Measurements from ENCODE around the gene EPDR1.

Gene EPDR1

GRCh38 chr7:37920305-37920848 lies at the start of gene EPDR1:
Gene EPDR1 (plus strand): TSS chr7:37920640. CDS start chr7:37920940, 300 bp downstream.
- DNase-seq (ENCODE audit: extremely low read depth, low read depth): no peak
- TF ChIP-seq, protein P1, sequence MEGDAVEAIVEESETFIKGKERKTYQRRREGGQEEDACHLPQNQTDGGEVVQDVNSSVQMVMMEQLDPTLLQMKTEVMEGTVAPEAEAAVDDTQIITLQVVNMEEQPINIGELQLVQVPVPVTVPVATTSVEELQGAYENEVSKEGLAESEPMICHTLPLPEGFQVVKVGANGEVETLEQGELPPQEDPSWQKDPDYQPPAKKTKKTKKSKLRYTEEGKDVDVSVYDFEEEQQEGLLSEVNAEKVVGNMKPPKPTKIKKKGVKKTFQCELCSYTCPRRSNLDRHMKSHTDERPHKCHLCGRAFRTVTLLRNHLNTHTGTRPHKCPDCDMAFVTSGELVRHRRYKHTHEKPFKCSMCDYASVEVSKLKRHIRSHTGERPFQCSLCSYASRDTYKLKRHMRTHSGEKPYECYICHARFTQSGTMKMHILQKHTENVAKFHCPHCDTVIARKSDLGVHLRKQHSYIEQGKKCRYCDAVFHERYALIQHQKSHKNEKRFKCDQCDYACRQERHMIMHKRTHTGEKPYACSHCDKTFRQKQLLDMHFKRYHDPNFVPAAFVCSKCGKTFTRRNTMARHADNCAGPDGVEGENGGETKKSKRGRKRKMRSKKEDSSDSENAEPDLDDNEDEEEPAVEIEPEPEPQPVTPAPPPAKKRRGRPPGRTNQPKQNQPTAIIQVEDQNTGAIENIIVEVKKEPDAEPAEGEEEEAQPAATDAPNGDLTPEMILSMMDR (IDR thresholded peaks at IDR 0.05; ENCODE audit: low read depth, low read length): peak; percentile 8; the same call in 1 of the 2 replicates

GRCh38 chr7:37882086-37882485 lies 38.4 kb upstream of the EPDR1 start:
- TF ChIP-seq, protein P1 (IDR thresholded peaks at IDR 0.05; ENCODE audit: low read depth, low read length): no peak
- no peak for DNase-seq (ENCODE audit: extremely low read depth, low read depth)

GRCh38 chr7:37893359-37893758 lies 27.1 kb upstream of the EPDR1 start:
- TF ChIP-seq, protein P1 (IDR thresholded peaks at IDR 0.05; ENCODE audit: low read depth, low read length): no peak
- no peak for DNase-seq (ENCODE audit: extremely low read depth, low read depth)

DNA sequence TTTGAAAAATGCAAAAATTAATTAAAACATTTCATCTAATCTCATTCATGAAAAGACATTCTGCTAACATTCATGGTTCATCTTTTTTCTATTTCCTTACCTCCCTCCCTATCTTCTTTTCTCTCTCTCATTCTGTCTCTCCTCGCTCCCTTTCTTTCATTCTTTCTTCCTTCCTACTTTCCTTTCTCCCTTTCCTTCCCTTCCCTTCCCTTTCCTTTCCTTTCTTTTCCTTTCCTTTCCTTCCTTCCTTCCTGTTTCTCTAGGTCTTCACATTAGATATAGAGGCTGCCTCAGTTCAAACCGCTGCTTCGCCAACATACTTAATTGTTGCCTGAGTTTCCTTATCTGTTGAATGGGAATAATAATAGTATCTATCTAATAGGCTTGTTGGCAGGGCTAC lies 25.8 kb upstream of the EPDR1 start:
- DNase-seq (ENCODE audit: extremely low read depth, low read depth): no peak
- TF ChIP-seq, protein P1 (IDR thresholded peaks at IDR 0.05; ENCODE audit: low read depth, low read length): no peak

DNA sequence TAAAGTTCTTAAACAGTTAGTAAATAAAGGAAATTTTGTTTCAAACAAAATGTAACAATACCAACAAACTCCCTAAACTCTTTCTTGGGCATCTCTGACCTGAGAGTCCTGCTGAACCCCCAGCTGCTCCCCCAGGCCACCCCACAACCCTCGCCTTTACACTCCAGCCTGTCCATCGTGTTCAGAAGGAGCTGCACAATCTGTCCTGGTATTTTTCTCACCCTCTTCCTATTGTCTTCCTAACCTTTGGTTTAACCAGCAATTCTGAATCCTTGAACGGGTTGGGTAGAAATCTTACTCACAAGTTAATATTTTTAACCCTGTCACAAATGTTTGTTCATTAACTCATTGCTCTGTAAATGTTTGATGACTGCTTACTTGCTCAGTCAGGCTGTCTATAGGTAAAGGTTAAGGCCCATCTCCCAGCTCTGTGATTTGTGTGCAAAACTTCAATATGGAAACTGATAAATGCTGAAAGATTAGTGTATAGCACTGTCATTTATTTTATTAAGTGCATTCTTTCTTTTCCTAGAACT lies 20.7 kb upstream of the EPDR1 start:
- TF ChIP-seq, protein P1 (IDR thresholded peaks at IDR 0.05; ENCODE audit: low read depth, low read length): no peak
- DNase-seq (ENCODE audit: extremely low read depth, low read depth): no peak

- TF ChIP-seq, protein P1 (IDR thresholded peaks at IDR 0.05; ENCODE audit: low read depth, low read length): peak; percentile 47
- DNase-seq (ENCODE audit: extremely low read depth, low read depth): no peak
Measured at GRCh38 chr7:37901236-37901827, 19.1 kb upstream of the EPDR1 start.

DNA sequence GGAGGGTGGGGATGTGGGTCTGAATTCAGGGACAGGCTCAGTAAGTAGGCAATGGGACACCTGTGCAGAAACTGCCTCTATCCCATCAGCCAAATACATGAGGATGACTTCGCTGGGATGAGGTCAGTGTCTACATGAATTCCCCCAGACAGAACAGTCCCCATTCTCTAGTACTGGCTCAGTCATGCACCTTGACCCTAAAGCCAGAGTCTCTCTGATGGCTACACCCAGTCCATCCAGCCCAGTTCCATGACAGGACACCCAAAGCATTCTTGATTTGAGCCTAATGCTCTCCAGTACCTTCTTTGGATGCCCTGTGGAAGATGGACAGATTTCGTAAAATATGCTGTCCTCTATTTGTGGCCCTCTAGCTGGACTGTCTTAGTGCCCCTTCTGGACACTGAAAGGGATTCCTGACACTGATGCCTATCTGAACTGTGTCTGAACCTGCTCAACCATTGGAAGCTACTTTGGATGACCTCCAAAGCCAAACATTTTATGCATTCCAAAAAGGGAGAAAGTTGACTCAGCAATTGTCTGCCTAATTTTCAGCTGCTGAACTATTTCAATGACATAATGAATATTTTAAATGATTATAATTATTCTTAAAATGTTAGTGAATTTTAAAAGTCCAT lies 18.4 kb upstream of the EPDR1 start:
- TF ChIP-seq, protein P1 (IDR thresholded peaks at IDR 0.05; ENCODE audit: low read depth, low read length): no peak
- no peak for DNase-seq (ENCODE audit: extremely low read depth, low read depth)

Data from AG09319 (cell line).